ENCODE measurements around the gene ZC3H15.

The ZC3H15 gene

DNA sequence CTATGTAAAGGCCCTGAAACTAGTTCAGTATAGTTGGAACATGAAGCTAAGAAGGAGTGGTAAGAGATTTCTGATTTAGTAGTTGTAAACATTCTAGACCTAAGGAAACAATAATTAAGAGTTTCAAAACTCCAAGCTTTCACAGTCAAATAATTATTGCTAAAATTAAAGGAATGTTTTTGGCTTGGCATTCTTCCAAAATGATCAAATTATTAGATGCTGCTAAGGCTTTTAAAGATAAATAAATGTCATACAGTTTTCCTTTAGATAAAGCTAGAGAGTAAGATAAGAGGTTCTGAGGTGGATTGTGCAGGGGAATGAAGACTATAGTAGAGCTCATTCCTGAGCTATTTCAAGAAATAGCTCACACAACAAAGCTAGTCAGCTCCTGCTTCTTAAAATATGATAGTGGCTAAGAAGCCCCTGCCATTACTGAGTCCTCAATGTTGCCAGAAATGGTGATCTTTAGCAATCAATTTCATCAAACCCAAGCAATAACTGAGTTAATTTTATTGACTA is 45.3 kb downstream of the ZC3H15 start:
- Histone ChIP-seq H3K36me3 (ENCODE audit: insufficient read depth, insufficient read length, low read length) (no peaks in the 10 kb centered on the region), H3K27me3 (ENCODE audit: insufficient read depth, insufficient read length) (no peaks in the 10 kb centered on the region), H3K4me1 (ENCODE audit: insufficient read depth, insufficient read length) (no peaks in the 10 kb centered on the region), H3K9me3 (ENCODE audit: insufficient read depth, low read length) (no peaks in the 10 kb centered on the region), H3K4me3 (ENCODE audit: insufficient read length, low read depth) (no peak overlapping the region), H3K9ac (ENCODE audit: insufficient read length, low read depth) (no peak overlapping the region)
- no peak for DNase-seq (ENCODE audit: low read depth, low spot score)
- no peak for TF ChIP-seq SUZ12 (IDR thresholded peaks at IDR 0.05; ENCODE audit: extremely low read depth, insufficient read depth, insufficient read length)
- no peak for TF ChIP-seq YY1 (IDR thresholded peaks at IDR 0.05; ENCODE audit: insufficient read depth, insufficient read length)
- no peak for TF ChIP-seq ZNF274 (IDR thresholded peaks at IDR 0.05; ENCODE audit: low read depth, low read length)

DNA sequence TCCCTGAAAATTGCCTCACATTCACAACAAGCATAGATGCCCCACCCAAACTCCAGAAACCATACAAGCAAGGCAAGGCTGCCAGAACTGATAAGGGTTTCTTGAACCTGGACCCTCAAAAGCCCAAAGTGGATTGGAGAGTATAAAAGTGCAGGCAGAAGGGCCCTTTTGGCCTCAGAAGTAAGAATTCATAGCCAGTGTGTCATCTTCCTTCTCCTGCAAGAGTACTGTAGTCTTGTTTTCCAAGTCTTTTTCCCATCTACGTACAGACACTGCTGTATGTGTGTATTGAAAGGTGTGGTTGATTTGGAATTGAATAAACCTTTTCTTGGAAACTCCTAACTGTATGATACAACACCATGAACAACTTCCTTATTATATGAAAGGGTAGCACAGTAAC is 46.8 kb downstream of the ZC3H15 start:
- TF ChIP-seq SUZ12 (IDR thresholded peaks at IDR 0.05; ENCODE audit: extremely low read depth, insufficient read depth, insufficient read length) = no peak
- no peak for TF ChIP-seq ZNF274 (IDR thresholded peaks at IDR 0.05; ENCODE audit: low read depth, low read length)
- TF ChIP-seq YY1 (IDR thresholded peaks at IDR 0.05; ENCODE audit: insufficient read depth, insufficient read length) = no peak
- Histone ChIP-seq H3K4me3 (ENCODE audit: insufficient read length, low read depth) (no peak overlapping the region), H3K9me3 (ENCODE audit: insufficient read depth, low read length) (no peaks in the 10 kb centered on the region), H3K4me1 (ENCODE audit: insufficient read depth, insufficient read length) (no peaks in the 10 kb centered on the region), H3K27me3 (ENCODE audit: insufficient read depth, insufficient read length) (no peaks in the 10 kb centered on the region), H3K9ac (ENCODE audit: insufficient read length, low read depth) (no peak overlapping the region), H3K36me3 (ENCODE audit: insufficient read depth, insufficient read length, low read length) (no peaks in the 10 kb centered on the region)
- no peak for DNase-seq (ENCODE audit: low read depth, low spot score)

DNA sequence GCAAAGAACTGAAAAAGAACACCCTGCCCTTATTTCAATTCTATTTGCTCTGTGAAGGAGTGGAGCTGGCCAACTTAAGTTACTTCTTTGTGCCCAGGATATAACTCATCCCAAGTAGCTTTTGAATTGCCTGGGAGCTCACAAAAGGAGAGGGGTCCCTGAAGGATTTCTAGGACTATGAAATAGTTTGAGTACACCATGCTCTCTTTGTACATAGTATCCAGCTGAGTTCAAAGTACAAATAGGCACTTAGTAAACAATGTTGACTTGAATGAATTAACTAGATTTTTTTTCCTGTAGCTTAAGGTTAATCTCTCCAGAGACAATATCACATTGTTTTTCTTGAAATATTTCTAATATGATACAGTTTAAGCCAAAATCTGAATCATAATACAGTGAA is 47.7 kb downstream of the ZC3H15 start:
- no peak overlapping the region for H3K9ac ChIP-seq (ENCODE audit: insufficient read length, low read depth)
- TF ChIP-seq ZNF274 (IDR thresholded peaks at IDR 0.05; ENCODE audit: low read depth, low read length) (no peak), YY1 (IDR thresholded peaks at IDR 0.05; ENCODE audit: insufficient read depth, insufficient read length) (no peak), SUZ12 (IDR thresholded peaks at IDR 0.05; ENCODE audit: extremely low read depth, insufficient read depth, insufficient read length) (no peak)
- H3K27me3 ChIP-seq (ENCODE audit: insufficient read depth, insufficient read length) = no peaks in the 10 kb centered on the region
- no peaks in the 10 kb centered on the region for H3K36me3 ChIP-seq (ENCODE audit: insufficient read depth, insufficient read length, low read length)
- H3K4me1 ChIP-seq (ENCODE audit: insufficient read depth, insufficient read length) = no peaks in the 10 kb centered on the region
- DNase-seq (ENCODE audit: low read depth, low spot score) = no peak
- no peak overlapping the region for H3K4me3 ChIP-seq (ENCODE audit: insufficient read length, low read depth)
- H3K9me3 ChIP-seq (ENCODE audit: insufficient read depth, low read length) = no peaks in the 10 kb centered on the region

DNA sequence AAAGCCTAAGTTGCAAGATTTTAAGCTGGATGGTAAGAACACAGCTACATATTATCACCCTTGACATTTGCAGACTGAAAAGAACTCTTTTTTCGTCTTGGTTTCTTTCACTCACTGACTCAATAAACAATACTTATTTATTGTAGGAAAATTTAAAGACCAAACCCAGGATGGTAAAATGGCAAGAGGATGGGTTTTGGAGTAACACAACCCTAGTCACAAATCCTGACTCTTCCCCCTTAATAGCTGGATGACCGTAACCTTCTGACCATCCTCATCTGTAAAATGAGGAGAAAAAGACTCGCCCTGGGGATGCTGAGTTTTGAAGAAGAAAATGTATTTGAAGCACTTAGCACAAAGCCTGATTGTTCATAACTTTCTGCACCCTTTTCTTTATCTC is 48.3 kb downstream of the ZC3H15 start:
- no peaks in the 10 kb centered on the region for H3K4me1 ChIP-seq (ENCODE audit: insufficient read depth, insufficient read length)
- DNase-seq (ENCODE audit: low read depth, low spot score) = no peak
- no peaks in the 10 kb centered on the region for H3K27me3 ChIP-seq (ENCODE audit: insufficient read depth, insufficient read length)
- TF ChIP-seq SUZ12 (IDR thresholded peaks at IDR 0.05; ENCODE audit: extremely low read depth, insufficient read depth, insufficient read length) = no peak
- no peak for TF ChIP-seq ZNF274 (IDR thresholded peaks at IDR 0.05; ENCODE audit: low read depth, low read length)
- no peak for TF ChIP-seq YY1 (IDR thresholded peaks at IDR 0.05; ENCODE audit: insufficient read depth, insufficient read length)
- H3K36me3 ChIP-seq (ENCODE audit: insufficient read depth, insufficient read length, low read length) = no peaks in the 10 kb centered on the region
- no peak overlapping the region for H3K4me3 ChIP-seq (ENCODE audit: insufficient read length, low read depth)
- H3K9me3 ChIP-seq (ENCODE audit: insufficient read depth, low read length) = no peaks in the 10 kb centered on the region
- H3K9ac ChIP-seq (ENCODE audit: insufficient read length, low read depth) = no peak overlapping the region

DNA sequence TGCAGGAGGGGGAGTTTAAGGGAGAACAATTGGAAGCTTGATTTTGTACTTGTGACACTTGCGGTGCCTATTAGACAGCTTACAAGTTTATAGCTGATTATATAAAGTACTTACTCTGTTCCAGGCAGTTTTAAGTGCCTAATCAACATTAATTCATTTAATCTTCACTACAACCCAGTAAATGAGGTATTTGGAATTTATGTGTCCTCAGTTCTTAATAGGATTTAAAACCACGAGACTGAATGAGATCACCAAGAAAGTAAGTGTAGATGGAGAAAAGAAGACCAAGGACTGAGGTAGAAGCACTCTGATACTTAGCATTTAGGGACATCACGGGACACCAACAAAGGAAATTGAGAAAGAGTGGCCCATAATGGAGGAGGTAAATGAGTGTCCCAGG is 49.8 kb downstream of the ZC3H15 start:
- no peak overlapping the region for H3K9ac ChIP-seq (ENCODE audit: insufficient read length, low read depth)
- no peak for DNase-seq (ENCODE audit: low read depth, low spot score)
- TF ChIP-seq SUZ12 (IDR thresholded peaks at IDR 0.05; ENCODE audit: extremely low read depth, insufficient read depth, insufficient read length) = no peak
- H3K4me1 ChIP-seq (ENCODE audit: insufficient read depth, insufficient read length) = no peaks in the 10 kb centered on the region
- H3K36me3 ChIP-seq (ENCODE audit: insufficient read depth, insufficient read length, low read length) = no peaks in the 10 kb centered on the region
- H3K4me3 ChIP-seq (ENCODE audit: insufficient read length, low read depth) = no peak overlapping the region
- H3K27me3 ChIP-seq (ENCODE audit: insufficient read depth, insufficient read length) = no peaks in the 10 kb centered on the region
- H3K9me3 ChIP-seq (ENCODE audit: insufficient read depth, low read length) = no peaks in the 10 kb centered on the region

DNA sequence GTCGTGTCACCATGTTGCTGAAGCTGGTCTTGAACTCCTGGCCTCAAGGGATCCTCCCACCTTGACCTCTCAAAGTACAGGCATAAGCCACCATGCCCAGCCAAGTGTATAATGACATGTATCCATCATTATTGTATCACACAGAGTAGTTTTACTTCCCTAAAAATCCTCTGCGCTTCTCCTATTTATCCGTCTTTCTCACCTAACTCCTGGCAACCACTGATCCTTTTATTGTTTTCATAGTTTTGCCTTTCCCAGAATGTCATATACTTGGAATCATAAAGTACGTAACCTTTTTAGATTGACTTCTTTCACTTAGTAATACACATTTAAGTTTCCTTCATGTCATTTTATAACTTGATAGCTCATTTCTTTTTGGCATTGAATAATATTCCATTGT is 51.0 kb downstream of the ZC3H15 start:
- TF ChIP-seq YY1 (IDR thresholded peaks at IDR 0.05; ENCODE audit: insufficient read depth, insufficient read length) = no peak
- no peak for TF ChIP-seq ZNF274 (IDR thresholded peaks at IDR 0.05; ENCODE audit: low read depth, low read length)
- no peak for TF ChIP-seq SUZ12 (IDR thresholded peaks at IDR 0.05; ENCODE audit: extremely low read depth, insufficient read depth, insufficient read length)

DNA sequence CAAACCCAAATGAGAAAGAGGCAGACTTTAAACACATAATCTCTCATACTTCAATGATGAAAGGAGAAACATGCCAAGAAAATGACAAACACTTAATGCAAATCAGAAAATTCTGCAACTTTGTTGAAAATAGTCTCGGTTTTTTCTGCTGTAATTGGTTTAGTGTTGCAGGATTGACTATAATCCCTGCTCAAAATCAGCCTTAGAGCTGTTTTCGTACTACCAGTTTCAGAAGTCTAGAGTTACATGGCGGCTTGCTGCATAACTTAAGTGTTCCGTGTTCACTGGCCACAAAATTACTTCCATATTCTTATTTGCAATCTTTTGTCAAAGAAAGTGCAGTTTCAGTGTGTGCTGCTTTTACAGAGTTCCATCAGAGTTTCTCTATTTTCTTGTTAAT is 54.9 kb downstream of the ZC3H15 start:
- Histone ChIP-seq H3K36me3 (ENCODE audit: insufficient read depth, insufficient read length, low read length) (no peaks in the 10 kb centered on the region), H3K9ac (ENCODE audit: insufficient read length, low read depth) (no peak overlapping the region), H3K4me3 (ENCODE audit: insufficient read length, low read depth) (no peak overlapping the region), H3K4me1 (ENCODE audit: insufficient read depth, insufficient read length) (no peaks in the 10 kb centered on the region), H3K27me3 (ENCODE audit: insufficient read depth, insufficient read length) (no peaks in the 10 kb centered on the region), H3K9me3 (ENCODE audit: insufficient read depth, low read length) (no peaks in the 10 kb centered on the region)
- TF ChIP-seq YY1 (IDR thresholded peaks at IDR 0.05; ENCODE audit: insufficient read depth, insufficient read length) (no peak), SUZ12 (IDR thresholded peaks at IDR 0.05; ENCODE audit: extremely low read depth, insufficient read depth, insufficient read length) (no peak), ZNF274 (IDR thresholded peaks at IDR 0.05; ENCODE audit: low read depth, low read length) (no peak)
- DNase-seq (ENCODE audit: low read depth, low spot score) = no peak

More for the DNA sequence above, 51.0 kb downstream of the ZC3H15 start:
- no peaks in the 10 kb centered on the region for H3K36me3 ChIP-seq (ENCODE audit: insufficient read depth, insufficient read length, low read length)
- no peak overlapping the region for H3K4me3 ChIP-seq (ENCODE audit: insufficient read length, low read depth)
- H3K9me3 ChIP-seq (ENCODE audit: insufficient read depth, low read length) = no peaks in the 10 kb centered on the region
- no peak overlapping the region for H3K9ac ChIP-seq (ENCODE audit: insufficient read length, low read depth)
- H3K4me1 ChIP-seq (ENCODE audit: insufficient read depth, insufficient read length) = no peaks in the 10 kb centered on the region
- H3K27me3 ChIP-seq (ENCODE audit: insufficient read depth, insufficient read length) = no peaks in the 10 kb centered on the region
- no peak for DNase-seq (ENCODE audit: low read depth, low spot score)

DNA sequence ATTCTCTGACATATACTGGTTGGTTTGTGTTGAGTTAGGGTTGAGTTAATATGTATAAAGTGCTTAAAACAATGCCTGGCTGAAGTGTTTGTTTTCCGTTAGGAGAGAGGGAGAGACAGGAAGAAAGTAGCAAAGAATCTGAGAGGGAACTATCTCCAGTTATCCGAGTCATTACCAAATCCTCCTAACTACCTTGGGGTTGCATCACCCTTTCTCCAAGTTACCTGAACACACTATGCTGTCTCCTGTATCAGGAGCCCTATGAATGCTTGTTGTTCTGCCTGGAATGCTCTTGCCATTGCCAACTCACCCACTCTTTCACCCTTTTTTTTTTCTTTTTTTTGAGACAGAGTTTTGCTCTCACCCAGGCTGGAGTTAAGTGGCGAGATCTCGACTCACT is 55.9 kb downstream of the ZC3H15 start:
- Histone ChIP-seq H3K4me3 (ENCODE audit: insufficient read length, low read depth) (no peak overlapping the region), H3K9me3 (ENCODE audit: insufficient read depth, low read length) (no peaks in the 10 kb centered on the region), H3K27me3 (ENCODE audit: insufficient read depth, insufficient read length) (no peaks in the 10 kb centered on the region), H3K9ac (ENCODE audit: insufficient read length, low read depth) (no peak overlapping the region), H3K4me1 (ENCODE audit: insufficient read depth, insufficient read length) (no peaks in the 10 kb centered on the region), H3K36me3 (ENCODE audit: insufficient read depth, insufficient read length, low read length) (no peaks in the 10 kb centered on the region)
- TF ChIP-seq YY1 (IDR thresholded peaks at IDR 0.05; ENCODE audit: insufficient read depth, insufficient read length) (no peak), SUZ12 (IDR thresholded peaks at IDR 0.05; ENCODE audit: extremely low read depth, insufficient read depth, insufficient read length) (no peak), ZNF274 (IDR thresholded peaks at IDR 0.05; ENCODE audit: low read depth, low read length) (no peak)
- DNase-seq (ENCODE audit: low read depth, low spot score) = no peak

All from NT2/D1 (cell line).